IPS-15b (cell line): ENCODE results near the gene KMT5B.

Experiments used
- H3K27me3 ChIP-seq: one replicate; pipeline ENCODE4 v1.6.1; 2013; ENCODE audit warnings: low read length; ENCODE audit not compliant: control insufficient read depth, insufficient read depth
- H3K36me3 ChIP-seq: one replicate; pipeline ENCODE4 v1.6.1; 2013; ENCODE audit warnings: low read length; ENCODE audit not compliant: control insufficient read depth, insufficient read depth
- H3K4me1 ChIP-seq: one replicate; pipeline ENCODE4 v1.6.1; 2013; ENCODE audit warnings: mild to moderate bottlenecking, low read length; ENCODE audit not compliant: control insufficient read depth, insufficient read depth
- H3K4me3 ChIP-seq: one replicate; pipeline ENCODE4 v1.5.1; 2013; ENCODE audit warnings: low read depth, low read length
- H3K9ac ChIP-seq: one replicate; pipeline ENCODE4 v1.6.1; 2013; ENCODE audit warnings: low read depth, mild to moderate bottlenecking, low read length
- H3K9me3 ChIP-seq: one replicate; pipeline ENCODE4 v1.6.1; 2013; ENCODE audit warnings: mild to moderate bottlenecking, low read length; ENCODE audit not compliant: control insufficient read depth, insufficient read depth

Gene KMT5B

GRCh38 chr11:68150037-68150436 is 63.1 kb downstream of the KMT5B start:
- H3K36me3 ChIP-seq: no peaks in the 10 kb centered on the region
- no peaks in the 10 kb centered on the region for H3K27me3 ChIP-seq
- H3K4me3 ChIP-seq: no peak overlapping the region
- H3K4me1 ChIP-seq: no peaks in the 10 kb centered on the region
- H3K9me3 ChIP-seq: no peaks in the 10 kb centered on the region
- H3K9ac ChIP-seq: no peak overlapping the region

- no peaks in the 10 kb centered on the region for H3K27me3 ChIP-seq
- H3K9ac ChIP-seq: no peak overlapping the region
- no peak overlapping the region for H3K4me3 ChIP-seq
- H3K36me3 ChIP-seq: no peaks in the 10 kb centered on the region
- no peaks in the 10 kb centered on the region for H3K4me1 ChIP-seq
- no peaks in the 10 kb centered on the region for H3K9me3 ChIP-seq
Observed at GRCh38 chr11:68149417-68149816, 63.7 kb downstream of the KMT5B start.

GRCh38 chr11:68148879-68149278 is 64.2 kb downstream of the KMT5B start:
- Histone ChIP-seq H3K27me3 (no peaks in the 10 kb centered on the region), H3K4me1 (no peaks in the 10 kb centered on the region), H3K4me3 (no peak overlapping the region), H3K36me3 (no peaks in the 10 kb centered on the region), H3K9ac (no peak overlapping the region), H3K9me3 (no peaks in the 10 kb centered on the region)

- H3K9me3 ChIP-seq: no peaks in the 10 kb centered on the region
- H3K4me1 ChIP-seq: no peaks in the 10 kb centered on the region
- H3K9ac ChIP-seq: no peak overlapping the region
- H3K4me3 ChIP-seq: no peak overlapping the region
- no peaks in the 10 kb centered on the region for H3K36me3 ChIP-seq
- no peaks in the 10 kb centered on the region for H3K27me3 ChIP-seq
Observed at GRCh38 chr11:68148071-68148805, 64.9 kb downstream of the KMT5B start.

GRCh38 chr11:68146704-68147474 is 66.2 kb downstream of the KMT5B start:
- Histone ChIP-seq H3K9ac (no peak overlapping the region), H3K9me3 (no peaks in the 10 kb centered on the region), H3K27me3 (no peaks in the 10 kb centered on the region), H3K36me3 (no peaks in the 10 kb centered on the region), H3K4me3 (no peak overlapping the region), H3K4me1 (no peaks in the 10 kb centered on the region)

GRCh38 chr11:68146010-68146540 is 67.0 kb downstream of the KMT5B start:
- Histone ChIP-seq H3K36me3 (no peaks in the 10 kb centered on the region), H3K27me3 (no peaks in the 10 kb centered on the region), H3K4me1 (no peaks in the 10 kb centered on the region), H3K9ac (no peak overlapping the region), H3K9me3 (no peaks in the 10 kb centered on the region), H3K4me3 (no peak overlapping the region)

- no peaks in the 10 kb centered on the region for H3K27me3 ChIP-seq
- no peak overlapping the region for H3K4me3 ChIP-seq
- H3K9me3 ChIP-seq: no peaks in the 10 kb centered on the region
- no peaks in the 10 kb centered on the region for H3K36me3 ChIP-seq
- H3K9ac ChIP-seq: no peak overlapping the region
- no peaks in the 10 kb centered on the region for H3K4me1 ChIP-seq
Observed at GRCh38 chr11:68145120-68145866, 67.8 kb downstream of the KMT5B start.

- no peaks in the 10 kb centered on the region for H3K9me3 ChIP-seq
- H3K9ac ChIP-seq: no peak overlapping the region
- no peaks in the 10 kb centered on the region for H3K36me3 ChIP-seq
- no peaks in the 10 kb centered on the region for H3K4me1 ChIP-seq
- H3K4me3 ChIP-seq: no peak overlapping the region
- no peaks in the 10 kb centered on the region for H3K27me3 ChIP-seq
Observed at GRCh38 chr11:68143310-68143689, 69.8 kb downstream of the KMT5B start.

GRCh38 chr11:68142441-68143309 is 70.4 kb downstream of the KMT5B start:
- Histone ChIP-seq H3K4me1 (no peaks in the 10 kb centered on the region), H3K9me3 (no peaks in the 10 kb centered on the region), H3K9ac (no peak overlapping the region), H3K4me3 (no peak overlapping the region), H3K27me3 (no peaks in the 10 kb centered on the region), H3K36me3 (no peaks in the 10 kb centered on the region)

GRCh38 chr11:68142028-68142412 is 71.1 kb downstream of the KMT5B start:
- Histone ChIP-seq H3K4me1 (no peaks in the 10 kb centered on the region), H3K9ac (no peak overlapping the region), H3K4me3 (no peak overlapping the region), H3K9me3 (no peaks in the 10 kb centered on the region), H3K36me3 (no peaks in the 10 kb centered on the region), H3K27me3 (no peaks in the 10 kb centered on the region)
